ENCODE results near the gene PEX6. TPM values are rescaled to one million over a fixed set of nuclear protein-coding genes. Genes with fewer than 3 reads are reported as not detected.
"Not testable (repeated sequence)": the region's sequence is repeated elsewhere in the genome, so short reads cannot be mapped to it uniquely, and the experiment has no call there.

PEX6 gene
- total RNA-seq, 1 experiment from 2014 or later: 25.9 TPM

DNA sequence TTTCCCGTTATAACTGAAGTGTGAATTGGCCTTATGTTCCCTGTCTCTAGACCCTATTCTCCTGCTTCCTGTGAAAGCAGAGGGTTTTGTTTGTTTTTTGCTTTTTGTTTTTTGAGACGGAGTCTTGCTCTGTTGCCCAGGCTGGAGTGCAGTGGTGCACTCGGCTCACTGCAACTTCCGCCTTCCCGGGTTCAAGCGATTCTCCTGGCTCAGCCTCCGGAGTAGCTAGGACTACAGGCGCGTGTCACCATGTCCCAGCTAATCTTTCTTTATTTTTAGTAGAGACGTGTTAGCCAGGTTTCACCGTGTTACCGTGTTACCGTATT is 19.1 kb downstream of the PEX6 start:
- Histone ChIP-seq H3K4me1 (replicated peaks; ENCODE audit: insufficient read depth) (peaks cover 11% of the 10 kb centered on the region), H3K9me2 (ENCODE audit: insufficient read depth) (no peaks in the 10 kb centered on the region), H3K79me2 (ENCODE audit: low read depth) (no peaks in the 10 kb centered on the region), H3K4me3 (peak overlapping the region; percentile 58), H3K27me3 (ENCODE audit: insufficient read depth, low read depth) (no peaks in the 10 kb centered on the region), H4K20me1 (ENCODE audit: insufficient read depth) (no peaks in the 10 kb centered on the region), H2AFZ (peak overlapping the region; percentile 84; the same call in 1 of the 2 replicates), H3K36me3 (ENCODE audit: low read depth) (no peaks in the 10 kb centered on the region), H3K9me3 (ENCODE audit: insufficient read depth, low read depth) (no peaks in the 10 kb centered on the region), H3K27ac (no peak overlapping the region), H3K4me2 (peak overlapping the region; percentile 86), H3F3A (ENCODE audit: insufficient read depth, low read depth) (peaks cover 9% of the 10 kb centered on the region; the same call in 1 of the 2 replicates)
- intact Hi-C loops (cut with micrococcal nuclease; ENCODE audit: unreplicated experiment): no loop called here
- no TSS peak for BruUV-seq (replicated peaks)
- ChIA-PET CTCF (interaction anchor here (0.5 to 0.6 kb wide), 2 partner anchors 39 to 40 kb away, joined by 3 to 8 read pairs; no protein-coding TSS in a partner anchor), POLR2A (ENCODE audit: unreplicated experiment) (interaction anchor here (0.5 to 0.6 kb wide), 6 partner anchors 10 to 1265 kb away, joined by 3 to 6 read pairs (median 4); partner anchors contain the start of genes PPP2R5D and RRP36)
- no peak for TF ChIP-seq EZH2 (IDR thresholded peaks at IDR 0.05; ENCODE audit: low read depth)
- TF ChIP-seq, protein P1, sequence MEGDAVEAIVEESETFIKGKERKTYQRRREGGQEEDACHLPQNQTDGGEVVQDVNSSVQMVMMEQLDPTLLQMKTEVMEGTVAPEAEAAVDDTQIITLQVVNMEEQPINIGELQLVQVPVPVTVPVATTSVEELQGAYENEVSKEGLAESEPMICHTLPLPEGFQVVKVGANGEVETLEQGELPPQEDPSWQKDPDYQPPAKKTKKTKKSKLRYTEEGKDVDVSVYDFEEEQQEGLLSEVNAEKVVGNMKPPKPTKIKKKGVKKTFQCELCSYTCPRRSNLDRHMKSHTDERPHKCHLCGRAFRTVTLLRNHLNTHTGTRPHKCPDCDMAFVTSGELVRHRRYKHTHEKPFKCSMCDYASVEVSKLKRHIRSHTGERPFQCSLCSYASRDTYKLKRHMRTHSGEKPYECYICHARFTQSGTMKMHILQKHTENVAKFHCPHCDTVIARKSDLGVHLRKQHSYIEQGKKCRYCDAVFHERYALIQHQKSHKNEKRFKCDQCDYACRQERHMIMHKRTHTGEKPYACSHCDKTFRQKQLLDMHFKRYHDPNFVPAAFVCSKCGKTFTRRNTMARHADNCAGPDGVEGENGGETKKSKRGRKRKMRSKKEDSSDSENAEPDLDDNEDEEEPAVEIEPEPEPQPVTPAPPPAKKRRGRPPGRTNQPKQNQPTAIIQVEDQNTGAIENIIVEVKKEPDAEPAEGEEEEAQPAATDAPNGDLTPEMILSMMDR (conservative IDR thresholded peaks at IDR 0.05): no peak
- no peak for DNase-seq

GRCh38 chr6:42958125-42958524 is 20.9 kb downstream of the PEX6 start:
- H3F3A ChIP-seq (ENCODE audit: insufficient read depth, low read depth): peaks cover 9% of the 10 kb centered on the region; the same call in 1 of the 2 replicates
- no peak for TF ChIP-seq EZH2 (IDR thresholded peaks at IDR 0.05; ENCODE audit: low read depth)
- TF ChIP-seq, protein P1 (conservative IDR thresholded peaks at IDR 0.05): no peak
- no TSS peak for BruUV-seq (replicated peaks)
- no peak for DNase-seq
- H4K20me1 ChIP-seq (ENCODE audit: insufficient read depth): no peaks in the 10 kb centered on the region
- no peak overlapping the region for H3K4me2 ChIP-seq
- H3K9me2 ChIP-seq (ENCODE audit: insufficient read depth): no peaks in the 10 kb centered on the region
- intact Hi-C loops (cut with micrococcal nuclease; ENCODE audit: unreplicated experiment): no loop called here
- peaks cover 11% of the 10 kb centered on the region for H3K4me1 ChIP-seq (replicated peaks; ENCODE audit: insufficient read depth)
- no peak overlapping the region for H3K4me3 ChIP-seq
- H3K79me2 ChIP-seq (ENCODE audit: low read depth): no peaks in the 10 kb centered on the region
- no peak overlapping the region for H2AFZ ChIP-seq
- CTCF ChIA-PET: interaction anchor here (0.5 kb wide), 1 partner anchor 26 kb away, joined by 5 read pairs; the partner anchor contains the start of gene PPP2R5D
- no peaks in the 10 kb centered on the region for H3K27me3 ChIP-seq (ENCODE audit: insufficient read depth, low read depth)
- POLR2A ChIA-PET (ENCODE audit: unreplicated experiment): no interaction called here
- no peaks in the 10 kb centered on the region for H3K9me3 ChIP-seq (ENCODE audit: insufficient read depth, low read depth)
- no peaks in the 10 kb centered on the region for H3K36me3 ChIP-seq (ENCODE audit: low read depth)
- H3K27ac ChIP-seq: no peak overlapping the region

GRCh38 chr6:42954405-42954804 is 24.6 kb downstream of the PEX6 start:
- H3K4me2 ChIP-seq; H3K27ac ChIP-seq; CTCF ChIA-PET; POLR2A ChIA-PET (ENCODE audit: unreplicated experiment); H3K36me3 ChIP-seq (ENCODE audit: low read depth); H3K4me3 ChIP-seq; H3K9me3 ChIP-seq (ENCODE audit: insufficient read depth, low read depth); H3K79me2 ChIP-seq (ENCODE audit: low read depth); DNase-seq; H3K4me1 ChIP-seq (replicated peaks; ENCODE audit: insufficient read depth); H3K27me3 ChIP-seq (ENCODE audit: insufficient read depth, low read depth); H3F3A ChIP-seq (ENCODE audit: insufficient read depth, low read depth); H4K20me1 ChIP-seq (ENCODE audit: insufficient read depth); intact Hi-C loops (cut with micrococcal nuclease; ENCODE audit: unreplicated experiment); H2AFZ ChIP-seq; BruUV-seq (replicated peaks); H3K9me2 ChIP-seq (ENCODE audit: insufficient read depth): not testable (repeated sequence)

- H3K27ac ChIP-seq: no peak overlapping the region
- no peaks in the 10 kb centered on the region; the same call in 1 of the 2 replicates for H3F3A ChIP-seq (ENCODE audit: insufficient read depth, low read depth)
- no TSS peak for BruUV-seq (replicated peaks)
- H3K9me3 ChIP-seq (ENCODE audit: insufficient read depth, low read depth): no peaks in the 10 kb centered on the region
- POLR2A ChIA-PET (ENCODE audit: unreplicated experiment): no interaction called here
- TF ChIP-seq, protein P1 (conservative IDR thresholded peaks at IDR 0.05): no peak
- no peak for TF ChIP-seq EZH2 (IDR thresholded peaks at IDR 0.05; ENCODE audit: low read depth)
- no peaks in the 10 kb centered on the region for H3K4me1 ChIP-seq (replicated peaks; ENCODE audit: insufficient read depth)
- no peaks in the 10 kb centered on the region for H3K9me2 ChIP-seq (ENCODE audit: insufficient read depth)
- no peak overlapping the region for H3K4me3 ChIP-seq
- H3K79me2 ChIP-seq (ENCODE audit: low read depth): no peaks in the 10 kb centered on the region
- CTCF ChIA-PET: no interaction called here
- H3K36me3 ChIP-seq (ENCODE audit: low read depth): no peaks in the 10 kb centered on the region
- no peak for DNase-seq
- intact Hi-C loops (cut with micrococcal nuclease; ENCODE audit: unreplicated experiment): no loop called here
- H3K27me3 ChIP-seq (ENCODE audit: insufficient read depth, low read depth): no peaks in the 10 kb centered on the region
- no peak overlapping the region for H3K4me2 ChIP-seq
- no peaks in the 10 kb centered on the region for H4K20me1 ChIP-seq (ENCODE audit: insufficient read depth)
- no peak overlapping the region for H2AFZ ChIP-seq
Measured at GRCh38 chr6:42952389-42952788, 26.6 kb downstream of the PEX6 start.

All from PC-9 (cell line).